SK-N-SH (cell line): ENCODE measurements around the gene ADORA2A. TPM values are rescaled to one million over a fixed set of nuclear protein-coding genes. Genes with fewer than 3 reads are reported as not detected.

Experiments used
- CTCF ChIA-PET: fragments of 300-600, 350-600 bp; formaldehyde crosslinking; extraction: SDS; loops from one replicate; lab custom pipeline; 2021; lab: Yijun Ruan, JAX
- POLR2A ChIA-PET: fragments of 350-600 bp; sonication (Branson Sonifier 250); formaldehyde crosslinking; extraction: SDS; loops from one replicate; lab custom pipeline; 2020; ENCODE audit warnings: antibody characterized with exemption, inconsistent platforms; lab: Yijun Ruan, JAX
- DNase-seq: peaks from one replicate; pipeline ENCODE4 v3.0.0; 2012
- H2AFZ ChIP-seq: fragments of 200-600 bp; sonication (generic); 2 replicates; pipeline ENCODE4 v1.8.1; 2016; ENCODE audit warnings: antibody characterized with exemption, mild to moderate bottlenecking, low read depth
- H3F3A ChIP-seq: fragments of 200-600 bp; sonication (generic); replicated peaks from 2 replicates; pipeline ENCODE3; 2016; ENCODE audit warnings: antibody characterized with exemption, mild to moderate bottlenecking; ENCODE audit not compliant: insufficient read depth
- H3K27ac ChIP-seq, 2 experiments: fragments of 200-500 bp in 1 of 2; fragments of 200-600 bp in 1 of 2; sonication (Bioruptor generic) in 1 of 2; sonication (generic), shearing (Covaris generic) in 1 of 2; 2 replicates each; pipeline versions ENCODE4 v1.5.1 to v1.6.1; 2014 to 2016; ENCODE audit warnings: low read depth in 2 of 2, inconsistent platforms in 1 of 2, low read length in 1 of 2, mild to moderate bottlenecking in 1 of 2, mixed read lengths in 1 of 2
- H3K27me3 ChIP-seq: fragments of 200-600 bp; sonication (generic), shearing (Covaris generic); 2 replicates; pipeline ENCODE4 v1.6.1; 2016; ENCODE audit warnings: mixed run types; ENCODE audit not compliant: insufficient read depth
- H3K36me3 ChIP-seq, 2 experiments: fragments of 200-500 bp in 1 of 2; fragments of 200-600 bp in 1 of 2; sonication (Bioruptor generic) in 1 of 2; sonication (generic) in 1 of 2; replicated peaks in 1 of 2; 2 replicates each; pipeline versions ENCODE3 to v1.5.1; 2014 to 2016; ENCODE audit warnings: low read length in 1 of 2, mild to moderate bottlenecking in 1 of 2; ENCODE audit not compliant: insufficient read depth in 2 of 2, control insufficient read depth in 1 of 2
- H3K4me1 ChIP-seq, 2 experiments: fragments of 200-500 bp in 1 of 2; fragments of 200-600 bp in 1 of 2; sonication (Bioruptor generic) in 1 of 2; sonication (generic), shearing (Covaris generic) in 1 of 2; 2 replicates each; pipeline versions ENCODE4 v1.5.1 to v1.6.1; 2014 to 2016; ENCODE audit warnings: low read depth in 1 of 2, low read length in 1 of 2, mixed run types in 1 of 2; ENCODE audit not compliant: insufficient read depth in 2 of 2, control insufficient read depth in 1 of 2
- H3K4me2 ChIP-seq: fragments of 200-600 bp; sonication (generic), shearing (Covaris generic); 2 replicates; pipeline ENCODE4 v1.6.1; 2017; ENCODE audit warnings: mixed run types
- H3K4me3 ChIP-seq, 2 experiments: fragments of 200-500 bp in 1 of 2; fragments of 200-600 bp in 1 of 2; sonication (Bioruptor generic) in 1 of 2; sonication (generic), shearing (Covaris generic) in 1 of 2; 2 replicates each; pipeline versions ENCODE4 v1.5.1 to v1.8.1; 2014 to 2016; ENCODE audit warnings: low read depth in 2 of 2, inconsistent platforms in 1 of 2, low read length in 1 of 2, mild to moderate bottlenecking in 1 of 2, mixed read lengths in 1 of 2, moderate library complexity in 1 of 2
- H3K79me2 ChIP-seq: fragments of 200-600 bp; sonication (generic); 2 replicates; pipeline ENCODE4 v1.8.1; 2017; ENCODE audit warnings: mild to moderate bottlenecking; ENCODE audit not compliant: insufficient read depth
- H3K9ac ChIP-seq: fragments of 200-600 bp; sonication (generic); 2 replicates; pipeline ENCODE4 v1.6.1; 2017; ENCODE audit warnings: mixed run types
- H3K9me2 ChIP-seq: fragments of 200-600 bp; sonication (generic); 2 replicates; pipeline ENCODE4 v1.6.1; 2017; ENCODE audit warnings: mixed run types
- H3K9me3 ChIP-seq: fragments of 200-600 bp; sonication (generic); 2 replicates; pipeline ENCODE4 v1.6.1; 2017; ENCODE audit warnings: mixed run types, mild to moderate bottlenecking, moderate library complexity
- H4K20me1 ChIP-seq: fragments of 200-600 bp; sonication (generic); 2 replicates; pipeline ENCODE4 v1.6.1; 2017; ENCODE audit warnings: mild to moderate bottlenecking, mixed run types; ENCODE audit not compliant: insufficient read depth
- CHD2 ChIP-seq: fragments of 150-350 bp; IDR thresholded peaks from 2 replicates; pipeline ENCODE4 v1.6.1; 2018; ENCODE audit warnings: low read length; ENCODE audit not compliant: partially characterized antibody
- EP300 ChIP-seq, 2 experiments: IDR thresholded peaks; 2 replicates each; pipeline versions ENCODE4 v1.4.0 to v1.6.1; 2012; ENCODE audit warnings: borderline replicate concordance in 1 of 2, low read depth in 1 of 2, low read length in 1 of 2
- FOXJ3 ChIP-seq: sonication (generic); formaldehyde crosslinking; IDR thresholded peaks from 2 replicates; pipeline ENCODE4 v1.5.1; 2020; ENCODE audit warnings: mild to moderate bottlenecking, missing genetic modification reagents
- GABPA ChIP-seq: IDR thresholded peaks from 2 replicates; pipeline ENCODE4 v1.4.0; 2012; ENCODE audit warnings: low read depth, mild to moderate bottlenecking
- GATA2 ChIP-seq: sonication (generic); formaldehyde crosslinking; IDR thresholded peaks from 2 replicates; pipeline ENCODE4 v1.5.0; 2020; ENCODE audit warnings: mild to moderate bottlenecking, missing genetic modification reagents
- JUND ChIP-seq: IDR thresholded peaks from 2 replicates; pipeline ENCODE4 v1.4.0; 2012
- MAX ChIP-seq: IDR thresholded peaks from 2 replicates; pipeline ENCODE4 v1.4.0; 2012; ENCODE audit warnings: low read depth
- MEF2A ChIP-seq: IDR thresholded peaks from 2 replicates; pipeline ENCODE4 v1.4.0; 2012; ENCODE audit warnings: low read depth, borderline replicate concordance
- MXI1 ChIP-seq: IDR thresholded peaks from 2 replicates; pipeline ENCODE4 v1.6.1; 2012; ENCODE audit warnings: mild to moderate bottlenecking, low read depth, low read length, improper control_type of control experiment
- NFIC ChIP-seq: IDR thresholded peaks from 2 replicates; pipeline ENCODE4 v1.4.0; 2012; ENCODE audit warnings: borderline replicate concordance
- NRF1 ChIP-seq: IDR thresholded peaks from 2 replicates; pipeline ENCODE4 v1.6.1; 2012; ENCODE audit warnings: low read depth, mild to moderate bottlenecking, low read length
- POLR2AphosphoS5 ChIP-seq: IDR thresholded peaks from 2 replicates; pipeline ENCODE4 v1.6.1; 2012; ENCODE audit warnings: low read depth, low read length
- RAD21 ChIP-seq: IDR thresholded peaks from 2 replicates; pipeline ENCODE4 v1.6.1; 2012; ENCODE audit warnings: mild to moderate bottlenecking, low read length
- RCOR1 ChIP-seq: fragments of 150-350 bp; IDR thresholded peaks from 2 replicates; pipeline ENCODE4 v1.6.1; 2017; ENCODE audit warnings: antibody characterized with exemption, low read length
- TAF1 ChIP-seq: IDR thresholded peaks from 2 replicates; pipeline ENCODE4 v1.6.1; 2012; ENCODE audit warnings: low read depth, mild to moderate bottlenecking, low read length, moderate library complexity, borderline replicate concordance
- TCF12 ChIP-seq: IDR thresholded peaks from 2 replicates; pipeline ENCODE4 v1.4.0; 2012
- USF1 ChIP-seq: IDR thresholded peaks from 2 replicates; pipeline ENCODE4 v1.4.0; 2012; ENCODE audit warnings: low read depth, borderline replicate concordance
- WGBS: methylation state at CpG from one replicate; pipeline ENCODE4 v1.1.6; 2017; ENCODE audit warnings: low lambda C conversion rate; 5-methylcytosine and 5-hydroxymethylcytosine counted together
- polyA plus RNA-seq, 3 experiments: library from polyadenylated mRNA; depleted of rRNA; stranded (reverse); fragments of >200 nt; gene quantifications; 2 replicates each; pipeline ENCODE4 v1.2.3, GENCODE V29; 2012
- TF ChIP-seq, protein P1 (sequence below): IDR thresholded peaks from 2 replicates; pipeline ENCODE4; 2012

ADORA2A gene
- polyA plus RNA-seq, 1 of the 3 experiments (the other 2 are of a cell fraction) = 9.3 TPM

- CTCF ChIA-PET = interaction anchor here (0.8 to 6.9 kb wide), 9 partner anchors 10 to 120 kb away, joined by 3 to 42 read pairs (median 3); no protein-coding TSS in a partner anchor
- H2AFZ ChIP-seq = no peak overlapping the region
- H3K36me3 ChIP-seq = peaks cover 18 to 24% of the 10 kb centered on the region in 2 experiments
- H3K4me1 ChIP-seq = peaks cover 18 to 70% of the 10 kb centered on the region in 2 experiments
- H3F3A ChIP-seq = peaks cover 4% of the 10 kb centered on the region
- no peak overlapping the region for H3K4me2 ChIP-seq
- peak; percentile 73 for DNase-seq
- peaks cover 50% of the 10 kb centered on the region for H3K79me2 ChIP-seq
- peaks cover 12% of the 10 kb centered on the region for H4K20me1 ChIP-seq
- no peak overlapping the region for H3K4me3 ChIP-seq
- TF ChIP-seq EP300 (IDR thresholded peaks at IDR 0.05; ENCODE audit: borderline replicate concordance in 1 of 2, low read depth in 1 of 2, low read length in 1 of 2) = peak in 1 of 2 experiments; percentile 56; a peak in 1 of 4 replicates
- TF ChIP-seq FOXJ3 (CRISPR knock-in tag) = peak; percentile 89
- peak; percentile 25; the same call in 1 of the 2 replicates for TF ChIP-seq GATA2 (CRISPR knock-in tag)
- TF ChIP-seq TAF1 = no peak
- 0 out of 2 replicates have a peak, but pooled peaks have one; percentile 16 for TF ChIP-seq RAD21
- H3K9me3 ChIP-seq = no peaks in the 10 kb centered on the region
- H3K27ac ChIP-seq = peak overlapping the region in 1 of 2 experiments; percentile 96; a peak in 2 of 4 replicates
- WGBS = 95% methylated on average over 13 of the region's 15 CpGs
- POLR2A ChIA-PET = interaction anchor here (0.7 to 3.1 kb wide), 8 partner anchors 9 to 85 kb away, joined by 3 to 16 read pairs (median 8); partner anchors contain the start of gene ADORA2A
- no peaks in the 10 kb centered on the region for H3K27me3 ChIP-seq
- no peaks in the 10 kb centered on the region for H3K9me2 ChIP-seq
- H3K9ac ChIP-seq = no peak overlapping the region
These were observed 20.1 kb upstream of the ADORA2A start for GRCh38 chr22:24407278-24407665.

DNA sequence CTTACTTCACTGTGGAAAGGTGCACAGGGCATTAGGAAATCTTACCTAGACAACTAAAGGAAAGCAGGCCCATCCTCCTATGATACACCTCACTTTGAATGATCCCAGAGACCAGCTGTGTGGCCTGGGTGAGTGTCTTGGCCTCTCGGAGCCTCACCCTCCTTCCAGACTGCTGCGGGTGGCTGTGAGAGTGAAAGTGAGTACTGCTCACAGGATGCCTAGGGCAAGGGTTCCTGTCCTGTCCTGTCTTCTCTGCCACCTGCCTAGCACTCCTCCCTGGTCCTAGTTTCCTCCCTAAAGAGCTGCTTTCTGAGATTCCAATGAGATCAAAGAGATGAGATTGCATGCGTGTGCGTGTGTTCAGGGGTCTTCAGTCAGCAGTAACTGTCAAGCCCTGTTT lies 19.5 kb upstream of the ADORA2A start:
- Histone ChIP-seq H3K27me3 (no peaks in the 10 kb centered on the region), H3K4me3 (no peak overlapping the region), H3K36me3 (peaks cover 18 to 28% of the 10 kb centered on the region in 2 experiments), H3K4me2 (no peak overlapping the region), H3K4me1 (peaks cover 13 to 65% of the 10 kb centered on the region in 2 experiments), H3K9me3 (no peaks in the 10 kb centered on the region), H2AFZ (no peak overlapping the region), H3K79me2 (peaks cover 48% of the 10 kb centered on the region), H3F3A (peaks cover 2% of the 10 kb centered on the region), H3K27ac (peak overlapping the region in 1 of 2 experiments; percentile 96; a peak in 2 of 4 replicates), H3K9ac (no peak overlapping the region), H3K9me2 (no peaks in the 10 kb centered on the region), H4K20me1 (peaks cover 12% of the 10 kb centered on the region)
- TF ChIP-seq NRF1 (no peak), GATA2 (CRISPR knock-in tag) (no peak), TCF12 (no peak), TAF1 (no peak), POLR2AphosphoS5 (no peak)
- WGBS = 100% methylated on average over 4 of the region's 4 CpGs
- ChIA-PET POLR2A (interaction anchor here (0.7 to 3.1 kb wide), 8 partner anchors 9 to 85 kb away, joined by 3 to 16 read pairs (median 8); partner anchors contain the start of gene ADORA2A), CTCF (interaction anchor here (0.8 to 2.4 kb wide), 7 partner anchors 9 to 119 kb away, joined by 3 to 21 read pairs (median 4); no protein-coding TSS in a partner anchor)
- peak; percentile 19 for DNase-seq

- Histone ChIP-seq H3K36me3 (peaks cover 21 to 33% of the 10 kb centered on the region in 2 experiments), H3K9ac (no peak overlapping the region), H3K79me2 (peaks cover 40% of the 10 kb centered on the region), H3K9me2 (no peaks in the 10 kb centered on the region), H4K20me1 (peaks cover 12% of the 10 kb centered on the region), H3K4me1 (peaks cover 7 to 57% of the 10 kb centered on the region in 2 experiments; a peak in 2 of 4 replicates)
- CTCF ChIA-PET = interaction anchor here (0.8 to 2.4 kb wide), 9 partner anchors 8 to 117 kb away, joined by 3 to 21 read pairs (median 4); no protein-coding TSS in a partner anchor
- TF ChIP-seq USF1 (no peak), GATA2 (CRISPR knock-in tag) (peak; percentile 71), NRF1 (no peak), MEF2A (no peak), GABPA (no peak), JUND (no peak), EP300 (IDR thresholded peaks at IDR 0.05; ENCODE audit: borderline replicate concordance in 1 of 2, low read depth in 1 of 2, low read length in 1 of 2) (peak in 1 of 2 experiments; percentile 79; a peak in 2 of 4 replicates), CHD2 (no peak), POLR2AphosphoS5 (no peak), MXI1 (peak; percentile 68; the same call in 1 of the 2 replicates), RCOR1 (peak; percentile 69; the same call in 1 of the 2 replicates), MAX (no peak), NFIC (no peak)
- TF ChIP-seq, protein P1, sequence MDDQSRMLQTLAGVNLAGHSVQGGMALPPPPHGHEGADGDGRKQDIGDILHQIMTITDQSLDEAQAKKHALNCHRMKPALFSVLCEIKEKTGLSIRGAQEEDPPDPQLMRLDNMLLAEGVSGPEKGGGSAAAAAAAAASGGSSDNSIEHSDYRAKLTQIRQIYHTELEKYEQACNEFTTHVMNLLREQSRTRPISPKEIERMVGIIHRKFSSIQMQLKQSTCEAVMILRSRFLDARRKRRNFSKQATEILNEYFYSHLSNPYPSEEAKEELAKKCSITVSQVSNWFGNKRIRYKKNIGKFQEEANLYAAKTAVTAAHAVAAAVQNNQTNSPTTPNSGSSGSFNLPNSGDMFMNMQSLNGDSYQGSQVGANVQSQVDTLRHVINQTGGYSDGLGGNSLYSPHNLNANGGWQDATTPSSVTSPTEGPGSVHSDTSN = no peak
- TF ChIP-seq, all 33 proteins: peak for 4
- POLR2A ChIA-PET = interaction anchor here (2.3 to 2.4 kb wide), 2 partner anchors 16 to 86 kb away, joined by 7 to 12 read pairs; no protein-coding TSS in a partner anchor
- Histone ChIP-seq H3K27me3 (no peaks in the 10 kb centered on the region), H3F3A (no peaks in the 10 kb centered on the region), H2AFZ (no peak overlapping the region), H3K9me3 (no peaks in the 10 kb centered on the region), H3K27ac (peak overlapping the region in 1 of 2 experiments; percentile 96; a peak in 2 of 4 replicates), H3K4me3 (no peak overlapping the region), H3K4me2 (no peak overlapping the region)
- 82% methylated on average over 4 of the region's 7 CpGs for WGBS
- DNase-seq = peak; percentile 59
These were observed 18.8 kb upstream of the ADORA2A start for GRCh38 chr22:24408630-24409029.
